Measurements from ENCODE around the gene COMMD1.

DNA sequence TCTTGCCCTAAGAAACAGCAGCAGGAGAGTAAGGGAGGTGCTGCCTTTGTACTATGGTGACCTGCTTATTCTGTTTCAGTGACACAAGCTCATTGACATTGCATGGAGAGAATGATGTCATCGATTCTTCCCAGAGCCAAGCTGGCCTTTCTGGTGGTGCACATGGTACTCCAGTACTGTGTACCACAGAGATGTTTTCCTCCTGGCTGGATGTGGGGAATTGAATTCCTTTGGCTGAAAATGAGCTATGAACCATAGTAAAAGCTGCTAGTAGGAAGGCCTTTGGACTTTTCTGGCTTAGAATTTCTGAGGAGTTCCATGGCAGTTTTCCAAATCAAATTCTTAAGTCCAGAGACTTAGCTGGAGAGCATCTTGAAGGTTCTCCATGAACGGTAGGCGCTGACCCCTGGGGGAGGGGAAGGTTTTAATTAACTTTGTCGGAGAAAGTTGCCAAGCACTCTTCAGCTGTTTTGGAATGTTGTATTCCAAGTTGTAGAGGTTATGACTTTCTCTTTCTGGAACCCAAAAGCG lies 273.3 kb downstream of the COMMD1 start:
- TF ChIP-seq, protein P1, sequence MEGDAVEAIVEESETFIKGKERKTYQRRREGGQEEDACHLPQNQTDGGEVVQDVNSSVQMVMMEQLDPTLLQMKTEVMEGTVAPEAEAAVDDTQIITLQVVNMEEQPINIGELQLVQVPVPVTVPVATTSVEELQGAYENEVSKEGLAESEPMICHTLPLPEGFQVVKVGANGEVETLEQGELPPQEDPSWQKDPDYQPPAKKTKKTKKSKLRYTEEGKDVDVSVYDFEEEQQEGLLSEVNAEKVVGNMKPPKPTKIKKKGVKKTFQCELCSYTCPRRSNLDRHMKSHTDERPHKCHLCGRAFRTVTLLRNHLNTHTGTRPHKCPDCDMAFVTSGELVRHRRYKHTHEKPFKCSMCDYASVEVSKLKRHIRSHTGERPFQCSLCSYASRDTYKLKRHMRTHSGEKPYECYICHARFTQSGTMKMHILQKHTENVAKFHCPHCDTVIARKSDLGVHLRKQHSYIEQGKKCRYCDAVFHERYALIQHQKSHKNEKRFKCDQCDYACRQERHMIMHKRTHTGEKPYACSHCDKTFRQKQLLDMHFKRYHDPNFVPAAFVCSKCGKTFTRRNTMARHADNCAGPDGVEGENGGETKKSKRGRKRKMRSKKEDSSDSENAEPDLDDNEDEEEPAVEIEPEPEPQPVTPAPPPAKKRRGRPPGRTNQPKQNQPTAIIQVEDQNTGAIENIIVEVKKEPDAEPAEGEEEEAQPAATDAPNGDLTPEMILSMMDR (IDR thresholded peaks at IDR 0.05; ENCODE audit: borderline replicate concordance, extremely low read depth, low read length, poor library complexity, severe bottlenecking): no peak
- no peak for TF ChIP-seq EZH2 (IDR thresholded peaks at IDR 0.05; ENCODE audit: borderline replicate concordance, low read depth, low read length, severe bottlenecking)
